ENCODE measurements around the gene FJX1.

DNA sequence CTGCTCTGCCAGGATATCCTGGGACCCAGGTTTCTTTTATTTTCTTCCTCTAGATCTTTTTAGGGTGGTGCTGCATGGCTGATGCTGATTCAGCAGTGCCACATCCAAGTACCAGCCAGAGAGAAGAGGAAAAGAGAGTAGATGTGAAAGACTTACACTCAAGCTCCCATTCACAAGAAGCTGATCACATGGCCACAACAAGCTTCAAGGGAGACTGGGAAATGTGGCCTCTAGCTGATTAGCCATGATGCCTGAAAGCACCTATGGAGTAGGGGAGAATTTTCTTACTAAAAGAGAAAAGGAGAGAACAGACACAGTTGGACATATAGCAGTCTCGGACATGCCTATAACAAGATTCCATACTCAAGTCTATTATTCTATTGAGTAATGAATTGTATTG is 34.4 kb upstream of the FJX1 start:
- TF ChIP-seq, protein P1, sequence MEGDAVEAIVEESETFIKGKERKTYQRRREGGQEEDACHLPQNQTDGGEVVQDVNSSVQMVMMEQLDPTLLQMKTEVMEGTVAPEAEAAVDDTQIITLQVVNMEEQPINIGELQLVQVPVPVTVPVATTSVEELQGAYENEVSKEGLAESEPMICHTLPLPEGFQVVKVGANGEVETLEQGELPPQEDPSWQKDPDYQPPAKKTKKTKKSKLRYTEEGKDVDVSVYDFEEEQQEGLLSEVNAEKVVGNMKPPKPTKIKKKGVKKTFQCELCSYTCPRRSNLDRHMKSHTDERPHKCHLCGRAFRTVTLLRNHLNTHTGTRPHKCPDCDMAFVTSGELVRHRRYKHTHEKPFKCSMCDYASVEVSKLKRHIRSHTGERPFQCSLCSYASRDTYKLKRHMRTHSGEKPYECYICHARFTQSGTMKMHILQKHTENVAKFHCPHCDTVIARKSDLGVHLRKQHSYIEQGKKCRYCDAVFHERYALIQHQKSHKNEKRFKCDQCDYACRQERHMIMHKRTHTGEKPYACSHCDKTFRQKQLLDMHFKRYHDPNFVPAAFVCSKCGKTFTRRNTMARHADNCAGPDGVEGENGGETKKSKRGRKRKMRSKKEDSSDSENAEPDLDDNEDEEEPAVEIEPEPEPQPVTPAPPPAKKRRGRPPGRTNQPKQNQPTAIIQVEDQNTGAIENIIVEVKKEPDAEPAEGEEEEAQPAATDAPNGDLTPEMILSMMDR (IDR thresholded peaks at IDR 0.05): no peak
- no peak for TF ChIP-seq POLR2A (IDR thresholded peaks at IDR 0.05)
